MM.1S (cell line): ENCODE data around the gene SH3BP4.

Experiments
- DNase-seq: peaks from one replicate; pipeline ENCODE4 v3.0.0-alpha.2; 2015
- H2AFZ ChIP-seq: fragments of 300-600 bp; sonication (generic); 2 replicates; pipeline ENCODE4 v1.6.0; 2016; ENCODE audit warnings: antibody characterized with exemption, low read length
- H3F3A ChIP-seq: fragments of 300-600 bp; sonication (generic); 2 replicates; pipeline ENCODE4 v1.6.1; 2016; ENCODE audit warnings: mild to moderate bottlenecking, antibody characterized with exemption, low read length, moderate library complexity, mixed read lengths; ENCODE audit not compliant: insufficient read depth
- H3K27ac ChIP-seq: fragments of 300-600 bp; sonication (generic); 2 replicates; pipeline ENCODE4 v1.5.1; 2016; ENCODE audit warnings: mild to moderate bottlenecking, low read length
- H3K27me3 ChIP-seq: fragments of 300-600 bp; sonication (generic); replicated peaks from 2 replicates; pipeline ENCODE4 v1.6.0; 2016; ENCODE audit warnings: low read length; ENCODE audit not compliant: insufficient read depth
- H3K36me3 ChIP-seq: fragments of 300-600 bp; sonication (generic); replicated peaks from 2 replicates; pipeline ENCODE4 v1.6.1; 2016; ENCODE audit warnings: mild to moderate bottlenecking, low read length, mixed read lengths; ENCODE audit not compliant: insufficient read depth
- H3K4me1 ChIP-seq: fragments of 300-600 bp; sonication (generic); 2 replicates; pipeline ENCODE4 v1.6.1; 2016; ENCODE audit warnings: low read length, mixed read lengths
- H3K4me2 ChIP-seq: fragments of 300-600 bp; sonication (generic); 2 replicates; pipeline ENCODE4 v1.6.0; 2016; ENCODE audit warnings: low read depth, low read length
- H3K4me3 ChIP-seq: fragments of 300-600 bp; sonication (generic); 2 replicates; pipeline ENCODE4 v1.5.1; 2016; ENCODE audit warnings: low read length, mixed read lengths
- H3K79me2 ChIP-seq: fragments of 300-600 bp; sonication (generic); 2 replicates; pipeline ENCODE4 v1.6.1; 2016; ENCODE audit warnings: mixed run types, low read length, mixed read lengths
- H3K9ac ChIP-seq: fragments of 300-600 bp; sonication (generic); 2 replicates; pipeline ENCODE4 v1.6.1; 2016; ENCODE audit warnings: low read length, mixed read lengths
- H3K9me2 ChIP-seq: fragments of 300-600 bp; sonication (generic); replicated peaks from 2 replicates; pipeline ENCODE4 v1.6.1; 2016; ENCODE audit warnings: mild to moderate bottlenecking, low read length, mixed read lengths; ENCODE audit not compliant: insufficient read depth
- H3K9me3 ChIP-seq: fragments of 300-600 bp; sonication (generic); replicated peaks from 2 replicates; pipeline ENCODE4 v1.6.1; 2016; ENCODE audit warnings: mild to moderate bottlenecking, low read length, mixed read lengths; ENCODE audit not compliant: insufficient read depth
- H4K20me1 ChIP-seq: fragments of 300-600 bp; sonication (generic); 2 replicates; pipeline ENCODE4 v1.6.1; 2016; ENCODE audit warnings: mild to moderate bottlenecking, low read length, moderate library complexity, mixed read lengths; ENCODE audit not compliant: insufficient read depth
- EZH2 ChIP-seq: fragments of 300-600 bp; sonication (generic); optimal IDR thresholded peaks from 2 replicates; pipeline ENCODE3; 2017; ENCODE audit warnings: low read depth, mild to moderate bottlenecking, antibody characterized with exemption, low read length, mixed read lengths
- EZH2phosphoT487 ChIP-seq: fragments of 300-600 bp; sonication (generic); IDR thresholded peaks from 2 replicates; pipeline ENCODE4 v1.6.1; 2018; ENCODE audit warnings: antibody characterized with exemption, low read length
- TF ChIP-seq, protein P1 (sequence below): fragments of 300-600 bp; sonication (generic); IDR thresholded peaks from 2 replicates; pipeline ENCODE4 v1.5.1; 2016; ENCODE audit warnings: antibody characterized with exemption, low read length, mixed read lengths

The SH3BP4 gene

DNA sequence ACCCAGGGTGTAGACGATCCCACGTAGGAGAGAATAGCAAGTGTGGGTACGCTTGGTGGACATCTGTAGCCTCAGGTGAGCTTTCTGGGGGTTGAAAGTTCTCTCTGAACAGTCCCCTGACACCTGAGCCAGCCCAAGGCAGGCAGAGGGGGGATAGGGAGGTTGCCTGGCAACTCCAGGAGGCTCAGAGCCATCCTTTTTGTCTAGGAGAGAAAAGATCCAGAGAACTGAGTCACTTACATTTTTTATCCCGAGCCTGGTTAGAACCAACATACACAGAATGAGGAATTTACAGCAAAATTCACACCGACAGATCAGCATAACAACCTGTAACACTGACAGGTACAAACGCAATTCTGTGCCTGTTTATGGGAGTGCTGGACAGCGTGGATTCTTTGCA lies 113.2 kb downstream of the SH3BP4 start:
- Histone ChIP-seq H3K36me3 (no peaks in the 10 kb centered on the region), H3K9me3 (no peaks in the 10 kb centered on the region), H3K27me3 (no peaks in the 10 kb centered on the region), H3K4me2 (no peak overlapping the region), H3K4me3 (no peak overlapping the region), H3K4me1 (no peaks in the 10 kb centered on the region), H3K9me2 (no peaks in the 10 kb centered on the region), H4K20me1 (no peaks in the 10 kb centered on the region), H2AFZ (no peak overlapping the region), H3K9ac (no peak overlapping the region), H3K79me2 (no peaks in the 10 kb centered on the region), H3K27ac (no peak overlapping the region), H3F3A (no peaks in the 10 kb centered on the region)
- DNase-seq = no peak
- TF ChIP-seq EZH2phosphoT487 (no peak), EZH2 (no peak)
- TF ChIP-seq, protein P1, sequence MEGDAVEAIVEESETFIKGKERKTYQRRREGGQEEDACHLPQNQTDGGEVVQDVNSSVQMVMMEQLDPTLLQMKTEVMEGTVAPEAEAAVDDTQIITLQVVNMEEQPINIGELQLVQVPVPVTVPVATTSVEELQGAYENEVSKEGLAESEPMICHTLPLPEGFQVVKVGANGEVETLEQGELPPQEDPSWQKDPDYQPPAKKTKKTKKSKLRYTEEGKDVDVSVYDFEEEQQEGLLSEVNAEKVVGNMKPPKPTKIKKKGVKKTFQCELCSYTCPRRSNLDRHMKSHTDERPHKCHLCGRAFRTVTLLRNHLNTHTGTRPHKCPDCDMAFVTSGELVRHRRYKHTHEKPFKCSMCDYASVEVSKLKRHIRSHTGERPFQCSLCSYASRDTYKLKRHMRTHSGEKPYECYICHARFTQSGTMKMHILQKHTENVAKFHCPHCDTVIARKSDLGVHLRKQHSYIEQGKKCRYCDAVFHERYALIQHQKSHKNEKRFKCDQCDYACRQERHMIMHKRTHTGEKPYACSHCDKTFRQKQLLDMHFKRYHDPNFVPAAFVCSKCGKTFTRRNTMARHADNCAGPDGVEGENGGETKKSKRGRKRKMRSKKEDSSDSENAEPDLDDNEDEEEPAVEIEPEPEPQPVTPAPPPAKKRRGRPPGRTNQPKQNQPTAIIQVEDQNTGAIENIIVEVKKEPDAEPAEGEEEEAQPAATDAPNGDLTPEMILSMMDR = no peak

DNA sequence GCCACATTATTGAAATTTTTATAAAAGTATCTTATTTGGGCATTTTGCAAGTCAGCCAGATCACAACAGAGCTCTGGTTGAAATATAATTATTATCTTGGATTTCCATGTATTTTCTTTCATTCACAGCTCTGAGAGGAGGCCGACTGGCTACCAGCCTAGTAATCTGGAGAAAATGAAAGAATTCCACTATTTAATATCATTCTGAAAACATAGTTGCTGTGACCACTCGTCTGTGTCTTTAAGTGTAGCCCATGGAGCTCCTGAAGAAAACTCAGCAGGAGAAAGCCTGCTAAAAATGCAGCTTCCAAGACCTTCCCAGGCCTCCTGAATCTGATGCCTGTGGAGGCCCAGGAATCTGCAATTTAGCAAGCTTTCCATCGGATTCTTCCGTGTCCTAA lies 114.7 kb downstream of the SH3BP4 start:
- no peak overlapping the region for H3K4me3 ChIP-seq
- H3K4me1 ChIP-seq = no peaks in the 10 kb centered on the region
- H3F3A ChIP-seq = no peaks in the 10 kb centered on the region
- H4K20me1 ChIP-seq = no peaks in the 10 kb centered on the region
- H3K27me3 ChIP-seq = no peaks in the 10 kb centered on the region
- H3K9me2 ChIP-seq = no peaks in the 10 kb centered on the region
- TF ChIP-seq, protein P1 = no peak
- H3K27ac ChIP-seq = no peak overlapping the region
- H3K9me3 ChIP-seq = no peaks in the 10 kb centered on the region
- no peaks in the 10 kb centered on the region for H3K36me3 ChIP-seq
- H3K79me2 ChIP-seq = no peaks in the 10 kb centered on the region
- no peak overlapping the region for H2AFZ ChIP-seq
- no peak for DNase-seq
- no peak overlapping the region for H3K9ac ChIP-seq
- H3K4me2 ChIP-seq = no peak overlapping the region

DNA sequence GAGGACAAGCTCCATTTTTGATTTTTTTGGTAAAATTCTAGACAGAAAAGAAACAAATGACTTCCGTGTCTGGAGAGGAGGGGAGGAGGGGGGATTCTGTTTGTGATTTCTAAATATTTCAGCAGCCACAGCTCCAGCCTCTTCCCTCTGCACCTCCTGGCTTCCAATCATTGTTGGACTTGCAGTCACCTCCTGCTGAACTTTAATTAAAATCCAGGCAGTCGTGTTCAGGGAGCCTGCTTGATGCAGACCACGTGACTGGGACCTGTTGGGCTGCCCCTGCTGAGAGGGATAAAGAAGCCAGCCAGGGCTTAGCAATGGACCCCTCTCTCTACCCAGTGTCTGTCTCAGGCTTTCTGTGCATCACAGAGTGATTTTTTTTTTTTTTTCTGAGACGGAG lies 115.1 kb downstream of the SH3BP4 start:
- H3K4me1 ChIP-seq = no peaks in the 10 kb centered on the region
- no peaks in the 10 kb centered on the region for H3K9me3 ChIP-seq
- no peak overlapping the region for H2AFZ ChIP-seq
- H3K79me2 ChIP-seq = no peaks in the 10 kb centered on the region
- H3K27ac ChIP-seq = no peak overlapping the region
- no peak for TF ChIP-seq EZH2phosphoT487
- TF ChIP-seq EZH2 = no peak
- H3K36me3 ChIP-seq = no peaks in the 10 kb centered on the region
- no peaks in the 10 kb centered on the region for H3F3A ChIP-seq
- no peaks in the 10 kb centered on the region for H3K9me2 ChIP-seq
- H4K20me1 ChIP-seq = no peaks in the 10 kb centered on the region
- no peaks in the 10 kb centered on the region for H3K27me3 ChIP-seq
- H3K4me3 ChIP-seq = no peak overlapping the region
- no peak overlapping the region for H3K9ac ChIP-seq
- no peak for DNase-seq
- H3K4me2 ChIP-seq = no peak overlapping the region

DNA sequence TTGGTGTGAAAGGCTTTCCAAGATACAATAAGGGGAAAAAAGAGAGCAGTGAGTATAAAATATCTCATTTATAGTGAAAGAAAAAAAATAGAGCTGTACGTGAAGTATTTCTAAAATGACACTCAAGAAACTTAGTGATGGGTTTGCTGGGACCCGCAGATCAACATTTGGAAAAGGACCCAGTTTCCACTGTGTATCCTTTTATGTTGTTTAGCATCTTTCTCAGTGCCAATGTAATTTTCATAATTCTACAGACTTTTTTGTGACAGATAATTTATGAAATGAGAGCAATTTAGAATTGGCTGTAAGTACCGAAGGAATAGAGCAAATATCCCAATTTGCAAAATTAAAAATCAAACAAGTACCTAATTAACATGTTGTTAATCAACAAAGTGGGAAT lies 116.9 kb downstream of the SH3BP4 start:
- Histone ChIP-seq H3K4me1 (no peaks in the 10 kb centered on the region), H4K20me1 (no peaks in the 10 kb centered on the region), H3K9me2 (no peaks in the 10 kb centered on the region), H3K27ac (no peak overlapping the region), H3K4me2 (no peak overlapping the region), H3K79me2 (no peaks in the 10 kb centered on the region), H3K9me3 (no peaks in the 10 kb centered on the region), H3K4me3 (no peak overlapping the region), H2AFZ (no peak overlapping the region), H3F3A (no peaks in the 10 kb centered on the region), H3K27me3 (no peaks in the 10 kb centered on the region), H3K9ac (no peak overlapping the region), H3K36me3 (no peaks in the 10 kb centered on the region)
- TF ChIP-seq EZH2 = no peak
- no peak for TF ChIP-seq EZH2phosphoT487
- TF ChIP-seq, protein P1 = no peak
- no peak for DNase-seq
